GM21528 (cell line): Measurements from ENCODE around the gene FMR1NB.

ENCODE experiments used
- ATAC-seq: cut with Tn5 transposase; IDR thresholded peaks from one replicate; pipeline ENCODE4 v1.9.1; 2021; ENCODE audit warnings: mild to moderate bottlenecking, moderate library complexity; ENCODE audit not compliant: unreplicated experiment, low FRiP score

FMR1NB gene

GRCh38 chrX:147981038-147981752 is at the start of gene FMR1NB:
TSS of gene FMR1NB (plus strand) at chrX:147981337. CDS start at chrX:147981403, 66 bp downstream.
- no peak for ATAC-seq

- no peak for ATAC-seq
These were observed 47.3 kb upstream of the FMR1NB start for GRCh38 chrX:147933815-147934214.

GRCh38 chrX:147935156-147935758 is 45.9 kb upstream of the FMR1NB start:
- ATAC-seq = no peak

- no peak for ATAC-seq
These were observed 35.9 kb upstream of the FMR1NB start for GRCh38 chrX:147945286-147945685.

GRCh38 chrX:147948531-147948930 is 32.6 kb upstream of the FMR1NB start:
- no peak for ATAC-seq

DNA sequence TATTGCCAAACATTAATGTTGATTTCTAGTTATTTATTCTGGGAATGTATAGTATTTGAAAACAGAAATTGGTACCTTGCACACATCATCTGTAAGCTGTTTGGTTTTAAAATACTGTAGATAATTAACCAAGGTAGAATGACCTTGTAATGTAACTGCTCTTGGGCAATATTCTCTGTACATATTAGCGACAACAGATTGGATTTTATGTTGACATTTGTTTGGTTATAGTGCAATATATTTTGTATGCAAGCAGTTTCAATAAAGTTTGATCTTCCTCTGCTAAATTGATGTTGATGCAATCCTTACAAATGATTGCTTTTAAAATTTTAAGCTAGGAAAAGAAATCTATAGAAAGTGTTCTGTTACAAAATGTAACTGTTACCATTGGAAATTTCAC is 30.8 kb upstream of the FMR1NB start:
- no peak for ATAC-seq

DNA sequence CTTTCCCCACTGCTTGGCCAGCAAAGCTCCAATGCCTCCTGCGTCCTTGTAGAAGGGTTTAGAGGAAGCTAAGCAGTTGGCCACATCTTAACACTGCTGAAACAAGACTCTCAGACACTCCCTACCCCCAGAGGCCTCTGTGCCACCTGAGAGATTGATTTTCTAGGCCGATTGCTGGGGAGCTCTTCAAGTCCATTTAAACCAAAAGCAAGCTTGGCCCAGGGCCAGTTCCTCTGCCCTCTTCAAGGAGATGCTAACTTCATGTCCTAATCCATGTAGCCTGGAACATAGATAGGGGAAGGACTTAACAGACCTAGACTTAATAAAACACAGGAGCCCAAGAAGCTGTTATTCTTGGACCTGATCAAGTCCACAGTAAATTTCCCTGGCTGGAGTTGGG is 27.2 kb upstream of the FMR1NB start:
- ATAC-seq = no peak

DNA sequence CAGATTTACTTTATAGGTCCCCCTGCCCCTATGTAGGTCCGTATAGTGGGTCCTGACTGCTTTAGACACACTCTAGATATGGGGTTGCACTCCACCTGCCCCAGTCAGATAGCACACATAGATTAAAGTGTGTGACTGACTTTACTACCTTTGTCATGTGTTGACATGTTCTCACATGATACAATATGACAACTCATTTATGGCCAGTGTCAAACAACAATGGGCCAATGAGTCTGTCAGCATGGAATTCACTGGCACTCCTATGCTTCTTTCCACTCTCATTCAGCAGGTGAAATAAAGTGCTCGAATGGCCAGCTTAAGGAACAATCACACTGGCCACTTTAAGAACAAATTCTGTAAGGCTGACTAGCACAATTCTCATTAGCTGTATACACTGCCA is 23.8 kb upstream of the FMR1NB start:
- no peak for ATAC-seq

DNA sequence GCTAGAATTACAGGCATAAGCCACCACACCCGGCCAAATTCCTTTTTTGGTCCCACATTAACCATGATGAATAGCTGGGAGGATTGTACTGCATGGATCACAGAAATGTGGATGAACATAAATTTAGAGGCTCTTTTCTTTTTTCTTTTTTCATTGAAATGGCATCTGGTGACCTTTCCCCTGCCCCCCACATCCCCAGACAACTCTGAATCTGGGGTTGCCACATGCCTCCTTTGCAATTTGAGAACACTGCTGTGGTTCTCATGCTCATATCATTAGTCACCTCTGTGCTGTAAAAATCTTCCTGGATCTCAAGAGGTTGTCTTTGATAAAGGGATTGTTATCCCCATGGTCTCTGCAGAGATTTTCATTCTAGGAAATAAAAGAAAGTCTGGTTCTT is 22.8 kb upstream of the FMR1NB start:
- no peak for ATAC-seq

DNA sequence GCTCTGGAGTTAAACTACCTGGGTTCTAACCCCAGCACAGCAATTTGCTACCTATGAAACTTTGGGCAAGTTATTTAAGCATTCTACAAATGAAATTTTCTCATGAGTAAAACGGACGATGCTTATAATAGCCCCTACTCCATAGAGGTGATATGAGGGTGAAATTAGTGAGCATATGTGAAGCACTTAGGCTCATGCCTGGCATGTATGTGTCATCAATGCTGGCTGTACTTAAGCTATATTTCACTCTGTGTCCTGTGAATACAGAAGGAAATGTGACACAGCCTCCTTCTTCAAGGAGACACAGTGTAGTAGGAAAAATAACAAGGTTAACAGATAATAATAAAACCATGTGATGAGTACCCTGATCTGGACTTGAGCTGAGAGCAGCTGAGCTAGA is 20.4 kb upstream of the FMR1NB start:
- no peak for ATAC-seq

- no peak for ATAC-seq
These were observed 18.7 kb upstream of the FMR1NB start for GRCh38 chrX:147962476-147962875.

DNA sequence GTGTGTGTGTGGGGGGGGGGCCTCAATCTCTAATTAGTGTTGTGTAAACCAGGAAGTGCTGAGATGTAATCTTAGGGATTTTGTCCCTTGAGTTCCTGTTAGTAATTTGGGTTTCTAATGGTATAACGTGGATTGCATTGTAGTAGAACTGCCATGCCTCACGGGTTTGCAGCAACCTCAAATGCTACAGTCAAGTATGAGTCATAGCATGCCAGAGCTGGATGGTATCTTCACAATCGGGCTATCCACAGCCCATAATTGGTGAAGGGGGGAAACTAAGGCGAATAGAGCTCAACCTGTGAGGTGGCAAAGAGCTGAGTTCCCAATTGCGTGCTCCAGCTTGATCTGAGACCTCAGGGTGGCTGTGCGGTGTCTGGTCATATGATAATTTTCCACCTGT is 2.2 kb upstream of the FMR1NB start:
- ATAC-seq = no peak

GRCh38 chrX:148020329-148020728 is 39.2 kb downstream of the FMR1NB start:
- ATAC-seq = no peak

GRCh38 chrX:148024425-148025148 is 43.5 kb downstream of the FMR1NB start:
- peak; percentile 99 for ATAC-seq

DNA sequence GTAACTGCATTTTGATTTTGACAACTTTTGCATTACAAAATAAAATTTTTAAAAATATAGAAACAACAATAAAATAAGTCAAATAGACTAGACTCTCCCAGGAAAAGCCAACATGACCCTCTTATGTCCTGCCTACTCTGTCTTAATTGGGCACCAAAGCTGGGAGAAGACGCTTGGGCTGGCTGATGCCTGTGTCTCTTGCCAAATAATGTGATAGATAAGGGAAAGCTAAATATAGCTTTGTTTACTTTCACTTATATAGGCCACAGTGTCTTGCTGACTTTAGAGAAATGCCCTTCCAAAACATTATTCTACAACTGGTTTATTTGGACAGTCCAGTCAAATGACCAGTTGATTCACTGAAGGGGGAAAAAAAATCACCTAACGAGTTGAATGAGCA is 54.2 kb downstream of the FMR1NB start:
- ATAC-seq = no peak

- ATAC-seq = no peak
These were observed 55.9 kb downstream of the FMR1NB start for GRCh38 chrX:148037020-148037419.

DNA sequence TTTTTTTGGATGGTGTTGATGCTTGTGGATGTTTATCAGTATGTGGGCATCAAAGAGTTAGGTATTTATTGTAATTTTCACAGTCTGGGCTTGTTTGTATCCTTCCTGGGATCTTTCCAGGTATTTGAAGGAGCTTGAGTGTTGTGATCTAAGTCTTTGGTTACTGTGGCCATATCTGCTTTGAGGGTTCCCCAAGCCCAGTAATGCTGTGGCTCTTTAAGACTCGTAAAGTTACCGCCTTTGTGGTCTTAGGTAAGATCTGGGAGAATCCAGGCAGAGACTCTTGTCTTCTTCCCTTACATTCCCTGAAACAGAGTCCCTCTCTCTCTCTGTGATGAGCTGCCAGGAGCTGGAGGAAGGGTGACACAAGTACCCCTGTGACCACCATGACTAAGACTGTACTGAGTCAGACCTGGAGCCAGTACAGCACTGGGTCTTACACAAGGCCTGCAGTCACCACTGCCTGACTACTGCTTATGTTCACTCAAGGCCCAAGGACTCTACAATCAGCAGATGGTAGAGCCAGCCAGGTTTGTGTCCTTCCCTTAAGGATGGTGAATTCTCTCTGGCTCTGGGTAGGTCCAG is 62.2 kb downstream of the FMR1NB start:
- no peak for ATAC-seq

DNA sequence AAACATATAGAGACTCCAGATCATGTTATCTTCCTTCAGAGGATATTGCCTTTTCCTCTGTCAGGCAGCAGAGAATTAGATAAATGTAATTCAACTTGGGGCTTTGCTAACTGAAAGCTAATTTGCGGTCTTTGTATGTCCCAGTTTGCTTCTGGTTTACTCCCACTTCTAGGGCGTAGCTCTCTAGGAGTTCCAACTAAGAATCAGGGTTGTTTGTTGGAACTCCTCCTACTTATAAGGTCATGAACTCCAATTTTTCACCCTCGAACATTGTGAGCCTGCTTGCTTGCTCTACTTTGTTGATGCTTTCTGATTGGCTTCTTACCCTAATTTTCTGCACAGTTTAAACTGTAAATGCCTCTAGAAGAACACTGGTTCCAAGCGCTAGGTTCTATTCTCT is 66.1 kb downstream of the FMR1NB start:
- no peak for ATAC-seq

DNA sequence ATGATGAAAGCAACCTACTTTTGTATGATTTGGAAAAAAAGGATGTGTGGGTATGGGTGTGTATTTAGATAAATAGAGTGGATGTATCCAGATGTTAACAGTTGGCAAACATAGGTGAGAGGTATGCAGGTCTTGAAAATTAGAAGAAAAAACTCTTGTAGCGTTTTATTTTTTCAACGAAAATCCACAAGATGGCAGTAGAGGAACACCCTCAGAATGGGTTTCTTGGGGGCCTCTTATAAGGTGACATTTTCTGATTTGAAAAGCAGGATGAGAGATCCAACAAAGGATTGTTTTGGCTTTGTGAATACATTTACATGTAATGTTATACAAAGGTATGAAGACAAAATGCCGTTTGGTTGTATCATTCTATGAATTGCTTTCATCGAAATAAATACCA is 68.3 kb downstream of the FMR1NB start:
- no peak for ATAC-seq

GRCh38 chrX:148051973-148052372 is 70.8 kb downstream of the FMR1NB start:
- no peak for ATAC-seq

DNA sequence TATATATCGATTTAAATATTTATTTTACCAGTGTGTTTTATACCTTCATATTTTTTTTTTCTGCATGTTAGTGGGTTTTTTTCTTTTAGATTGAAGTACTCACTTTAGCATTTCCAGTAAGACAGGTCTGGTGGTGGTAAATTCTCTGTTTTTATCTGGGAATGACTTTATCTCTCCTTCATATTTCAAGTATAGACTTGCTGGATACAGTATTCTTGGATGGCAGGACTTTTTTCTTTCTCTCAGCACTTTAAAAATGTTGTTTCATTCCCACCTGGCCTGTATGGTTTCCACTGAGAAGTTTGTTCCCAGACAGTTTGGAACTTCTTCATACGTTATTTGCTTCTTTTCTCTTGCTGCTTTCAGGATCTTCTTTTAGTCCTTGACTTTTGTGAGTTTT is 86.1 kb downstream of the FMR1NB start:
- no peak for ATAC-seq
